ENCODE data around the gene PEPD.

PEPD gene

GRCh38 chr19:33436360-33437345 is 84.9 kb downstream of the PEPD start:
- no peak for DNase-seq

GRCh38 chr19:33435706-33436359 is 85.8 kb downstream of the PEPD start:
- DNase-seq: no peak

GRCh38 chr19:33434886-33435705 is 86.5 kb downstream of the PEPD start:
- DNase-seq: no peak

GRCh38 chr19:33434069-33434885 is 87.3 kb downstream of the PEPD start:
- DNase-seq: no peak

- no peak for DNase-seq
Measured at GRCh38 chr19:33432446-33433170, 89.0 kb downstream of the PEPD start.

- DNase-seq: no peak
Measured at GRCh38 chr19:33432015-33432414, 89.6 kb downstream of the PEPD start.

GRCh38 chr19:33430674-33431277 is 90.8 kb downstream of the PEPD start:
- DNase-seq: peak; percentile 39

- no peak for DNase-seq
Measured at GRCh38 chr19:33429891-33430673, 91.5 kb downstream of the PEPD start.

GRCh38 chr19:33428627-33429125 is 92.9 kb downstream of the PEPD start:
- DNase-seq: no peak

GRCh38 chr19:33427801-33428626 is 93.6 kb downstream of the PEPD start:
- DNase-seq: no peak

GRCh38 chr19:33426621-33427361 is 94.8 kb downstream of the PEPD start:
- no peak for DNase-seq

GRCh38 chr19:33424181-33424580 is 97.4 kb downstream of the PEPD start:
- no peak for DNase-seq

- DNase-seq: no peak
Measured at GRCh38 chr19:33422369-33423180, 99.0 kb downstream of the PEPD start.

- DNase-seq: no peak
Measured at GRCh38 chr19:33421368-33421767, 100.2 kb downstream of the PEPD start.

GRCh38 chr19:33420821-33421220 is 100.8 kb downstream of the PEPD start:
- DNase-seq: no peak

- no peak for DNase-seq
Measured at GRCh38 chr19:33419788-33420130, 101.8 kb downstream of the PEPD start.
